SK-N-SH (cell line): ENCODE results near the gene DIPK1C. TPM values are rescaled to one million over a fixed set of nuclear protein-coding genes. Genes with fewer than 3 reads are reported as not detected.

ENCODE experiments used
- CTCF ChIA-PET: fragments of 300-600, 350-600 bp; formaldehyde crosslinking; extraction: SDS; loops from one replicate; lab custom pipeline; 2021; lab: Yijun Ruan, JAX
- POLR2A ChIA-PET: fragments of 350-600 bp; sonication (Branson Sonifier 250); formaldehyde crosslinking; extraction: SDS; loops from one replicate; lab custom pipeline; 2020; ENCODE audit warnings: antibody characterized with exemption, inconsistent platforms; lab: Yijun Ruan, JAX
- DNase-seq: peaks from one replicate; pipeline ENCODE4 v3.0.0; 2012
- H2AFZ ChIP-seq: fragments of 200-600 bp; sonication (generic); 2 replicates; pipeline ENCODE4 v1.8.1; 2016; ENCODE audit warnings: antibody characterized with exemption, mild to moderate bottlenecking, low read depth
- H3F3A ChIP-seq: fragments of 200-600 bp; sonication (generic); replicated peaks from 2 replicates; pipeline ENCODE3; 2016; ENCODE audit warnings: antibody characterized with exemption, mild to moderate bottlenecking; ENCODE audit not compliant: insufficient read depth
- H3K27ac ChIP-seq, 2 experiments: fragments of 200-500 bp in 1 of 2; fragments of 200-600 bp in 1 of 2; sonication (Bioruptor generic) in 1 of 2; sonication (generic), shearing (Covaris generic) in 1 of 2; 2 replicates each; pipeline versions ENCODE4 v1.5.1 to v1.6.1; 2014 to 2016; ENCODE audit warnings: low read depth in 2 of 2, inconsistent platforms in 1 of 2, low read length in 1 of 2, mild to moderate bottlenecking in 1 of 2, mixed read lengths in 1 of 2
- H3K27me3 ChIP-seq: fragments of 200-600 bp; sonication (generic), shearing (Covaris generic); 2 replicates; pipeline ENCODE4 v1.6.1; 2016; ENCODE audit warnings: mixed run types; ENCODE audit not compliant: insufficient read depth
- H3K36me3 ChIP-seq, 2 experiments: fragments of 200-500 bp in 1 of 2; fragments of 200-600 bp in 1 of 2; sonication (Bioruptor generic) in 1 of 2; sonication (generic) in 1 of 2; replicated peaks in 1 of 2; 2 replicates each; pipeline versions ENCODE3 to v1.5.1; 2014 to 2016; ENCODE audit warnings: low read length in 1 of 2, mild to moderate bottlenecking in 1 of 2; ENCODE audit not compliant: insufficient read depth in 2 of 2, control insufficient read depth in 1 of 2
- H3K4me1 ChIP-seq, 2 experiments: fragments of 200-500 bp in 1 of 2; fragments of 200-600 bp in 1 of 2; sonication (Bioruptor generic) in 1 of 2; sonication (generic), shearing (Covaris generic) in 1 of 2; 2 replicates each; pipeline versions ENCODE4 v1.5.1 to v1.6.1; 2014 to 2016; ENCODE audit warnings: low read depth in 1 of 2, low read length in 1 of 2, mixed run types in 1 of 2; ENCODE audit not compliant: insufficient read depth in 2 of 2, control insufficient read depth in 1 of 2
- H3K4me2 ChIP-seq: fragments of 200-600 bp; sonication (generic), shearing (Covaris generic); 2 replicates; pipeline ENCODE4 v1.6.1; 2017; ENCODE audit warnings: mixed run types
- H3K4me3 ChIP-seq, 2 experiments: fragments of 200-500 bp in 1 of 2; fragments of 200-600 bp in 1 of 2; sonication (Bioruptor generic) in 1 of 2; sonication (generic), shearing (Covaris generic) in 1 of 2; 2 replicates each; pipeline versions ENCODE4 v1.5.1 to v1.8.1; 2014 to 2016; ENCODE audit warnings: low read depth in 2 of 2, inconsistent platforms in 1 of 2, low read length in 1 of 2, mild to moderate bottlenecking in 1 of 2, mixed read lengths in 1 of 2, moderate library complexity in 1 of 2
- H3K79me2 ChIP-seq: fragments of 200-600 bp; sonication (generic); 2 replicates; pipeline ENCODE4 v1.8.1; 2017; ENCODE audit warnings: mild to moderate bottlenecking; ENCODE audit not compliant: insufficient read depth
- H3K9ac ChIP-seq: fragments of 200-600 bp; sonication (generic); 2 replicates; pipeline ENCODE4 v1.6.1; 2017; ENCODE audit warnings: mixed run types
- H3K9me2 ChIP-seq: fragments of 200-600 bp; sonication (generic); 2 replicates; pipeline ENCODE4 v1.6.1; 2017; ENCODE audit warnings: mixed run types
- H3K9me3 ChIP-seq: fragments of 200-600 bp; sonication (generic); 2 replicates; pipeline ENCODE4 v1.6.1; 2017; ENCODE audit warnings: mixed run types, mild to moderate bottlenecking, moderate library complexity
- H4K20me1 ChIP-seq: fragments of 200-600 bp; sonication (generic); 2 replicates; pipeline ENCODE4 v1.6.1; 2017; ENCODE audit warnings: mild to moderate bottlenecking, mixed run types; ENCODE audit not compliant: insufficient read depth
- EP300 ChIP-seq, 2 experiments: IDR thresholded peaks; 2 replicates each; pipeline versions ENCODE4 v1.4.0 to v1.6.1; 2012; ENCODE audit warnings: borderline replicate concordance in 1 of 2, low read depth in 1 of 2, low read length in 1 of 2
- GATA2 ChIP-seq: sonication (generic); formaldehyde crosslinking; IDR thresholded peaks from 2 replicates; pipeline ENCODE4 v1.5.0; 2020; ENCODE audit warnings: mild to moderate bottlenecking, missing genetic modification reagents
- NFIC ChIP-seq: IDR thresholded peaks from 2 replicates; pipeline ENCODE4 v1.4.0; 2012; ENCODE audit warnings: borderline replicate concordance
- RCOR1 ChIP-seq: fragments of 150-350 bp; IDR thresholded peaks from 2 replicates; pipeline ENCODE4 v1.6.1; 2017; ENCODE audit warnings: antibody characterized with exemption, low read length
- RFX5 ChIP-seq: IDR thresholded peaks from 2 replicates; pipeline ENCODE4 v1.6.1; 2012; ENCODE audit warnings: mild to moderate bottlenecking, improper control_type of control experiment, low read length
- SMC3 ChIP-seq: IDR thresholded peaks from 2 replicates; pipeline ENCODE4 v1.6.1; 2012; ENCODE audit warnings: low read depth, low read length, improper control_type of control experiment
- TEAD4 ChIP-seq: IDR thresholded peaks from 2 replicates; pipeline ENCODE4 v1.4.0; 2012; ENCODE audit warnings: mild to moderate bottlenecking, borderline replicate concordance; ENCODE audit not compliant: insufficient read depth
- WGBS: methylation state at CpG from one replicate; pipeline ENCODE4 v1.1.6; 2017; ENCODE audit warnings: low lambda C conversion rate; 5-methylcytosine and 5-hydroxymethylcytosine counted together
- polyA plus RNA-seq, 3 experiments: library from polyadenylated mRNA; depleted of rRNA; stranded (reverse); fragments of >200 nt; gene quantifications; 2 replicates each; pipeline ENCODE4 v1.2.3, GENCODE V29; 2012
- TF ChIP-seq, protein P1 (sequence below): IDR thresholded peaks from 2 replicates; pipeline ENCODE4 v1.4.0; 2012; ENCODE audit warnings: low read depth
- TF ChIP-seq, protein P2 (sequence below): IDR thresholded peaks from 2 replicates; pipeline ENCODE4 v1.4.0; 2012; ENCODE audit warnings: low read depth, borderline replicate concordance
- TF ChIP-seq, protein P3 (sequence below): fragments of 200-600 bp; sonication (generic); IDR thresholded peaks from 2 replicates; pipeline ENCODE4 v1.6.1; 2017; ENCODE audit warnings: antibody characterized with exemption, mild to moderate bottlenecking, moderate library complexity

The DIPK1C gene
- polyA plus RNA-seq, 1 of the 3 experiments (the other 2 are of a cell fraction), result not detected

DNA sequence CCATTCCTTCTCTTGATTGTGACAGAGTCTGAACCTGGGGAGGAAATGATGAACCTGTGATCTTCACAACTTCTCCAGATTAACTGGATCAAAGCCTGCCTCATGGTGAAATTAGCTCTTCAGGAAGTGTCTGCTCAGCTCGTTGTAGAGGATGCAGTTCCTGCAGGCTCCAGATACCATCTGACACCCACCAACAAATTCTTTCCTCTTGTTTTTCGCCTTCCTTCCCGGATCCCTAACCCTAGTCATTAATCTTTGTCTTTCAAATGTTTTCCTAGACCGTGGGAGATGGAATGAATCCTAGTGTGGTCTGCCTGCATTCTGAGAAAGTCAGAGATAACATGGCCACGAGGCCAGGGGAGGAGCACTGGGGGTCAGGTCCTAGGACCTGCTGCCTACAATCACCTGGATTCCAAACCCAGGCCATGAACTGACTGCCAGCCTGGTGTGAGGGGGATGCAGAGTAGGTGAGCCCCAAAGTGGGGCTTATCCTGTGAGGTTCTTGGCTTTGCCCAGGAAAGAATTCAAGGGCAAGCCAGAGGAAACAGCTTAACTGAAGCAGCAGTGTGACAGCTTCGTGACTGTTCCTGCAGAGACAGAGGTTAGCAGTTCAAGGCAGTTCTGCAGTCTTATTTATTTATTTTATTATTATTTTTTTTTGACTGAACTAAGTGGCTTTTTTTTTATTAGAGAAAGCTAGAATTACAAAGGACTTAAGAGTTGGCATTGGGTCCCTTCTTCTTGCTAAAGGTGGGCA is 67.8 kb downstream of the DIPK1C start:
- 2% methylated on average over 6 of the region's 6 CpGs for WGBS
- no peak for DNase-seq
- ChIA-PET CTCF (interaction anchor here (0.6 to 1.1 kb wide), 2 partner anchors 10 to 47 kb away, joined by 3 to 6 read pairs; no protein-coding TSS in a partner anchor), POLR2A (no interaction called here)
- Histone ChIP-seq H3K4me1 (no peaks in the 10 kb centered on the region), H3K27me3 (peaks cover 21% of the 10 kb centered on the region; the same call in 1 of the 2 replicates), H3K79me2 (no peaks in the 10 kb centered on the region), H3K27ac (no peak overlapping the region), H3K9me2 (no peaks in the 10 kb centered on the region), H2AFZ (no peak overlapping the region), H3K4me2 (no peak overlapping the region), H3K36me3 (no peaks in the 10 kb centered on the region), H4K20me1 (no peaks in the 10 kb centered on the region), H3K9ac (no peak overlapping the region), H3K9me3 (no peaks in the 10 kb centered on the region), H3K4me3 (no peak overlapping the region), H3F3A (no peaks in the 10 kb centered on the region)
- TF ChIP-seq, protein P1, sequence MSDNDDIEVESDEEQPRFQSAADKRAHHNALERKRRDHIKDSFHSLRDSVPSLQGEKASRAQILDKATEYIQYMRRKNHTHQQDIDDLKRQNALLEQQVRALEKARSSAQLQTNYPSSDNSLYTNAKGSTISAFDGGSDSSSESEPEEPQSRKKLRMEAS, result no peak
- TF ChIP-seq TEAD4 (no peak), RFX5 (no peak)

DNA sequence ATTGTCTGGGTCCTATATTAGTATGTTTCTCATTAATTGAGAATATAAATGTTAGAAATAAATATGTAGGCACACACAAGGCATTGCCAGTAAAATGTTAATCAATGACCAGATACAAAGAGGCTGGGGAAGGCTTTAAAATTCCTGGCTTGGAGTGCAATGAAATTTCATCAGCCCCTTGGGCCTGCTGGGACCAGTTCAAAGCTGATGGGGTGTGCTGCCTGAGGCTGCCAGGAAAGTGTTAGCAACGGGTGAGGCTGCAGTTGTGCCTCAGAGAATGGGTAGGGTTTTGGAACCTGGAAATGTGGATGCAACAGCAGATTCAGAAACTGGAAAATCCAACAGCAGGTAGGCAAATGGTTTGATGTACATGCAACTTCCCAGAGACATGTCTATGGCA is 68.9 kb downstream of the DIPK1C start:
- no peaks in the 10 kb centered on the region for H3F3A ChIP-seq
- H3K9me2 ChIP-seq, result no peaks in the 10 kb centered on the region
- H3K4me2 ChIP-seq, result no peak overlapping the region
- no peaks in the 10 kb centered on the region for H3K9me3 ChIP-seq
- 0% methylated on average over 1 of the region's 1 CpG for WGBS
- H3K4me3 ChIP-seq, result no peak overlapping the region
- TF ChIP-seq, protein P2, sequence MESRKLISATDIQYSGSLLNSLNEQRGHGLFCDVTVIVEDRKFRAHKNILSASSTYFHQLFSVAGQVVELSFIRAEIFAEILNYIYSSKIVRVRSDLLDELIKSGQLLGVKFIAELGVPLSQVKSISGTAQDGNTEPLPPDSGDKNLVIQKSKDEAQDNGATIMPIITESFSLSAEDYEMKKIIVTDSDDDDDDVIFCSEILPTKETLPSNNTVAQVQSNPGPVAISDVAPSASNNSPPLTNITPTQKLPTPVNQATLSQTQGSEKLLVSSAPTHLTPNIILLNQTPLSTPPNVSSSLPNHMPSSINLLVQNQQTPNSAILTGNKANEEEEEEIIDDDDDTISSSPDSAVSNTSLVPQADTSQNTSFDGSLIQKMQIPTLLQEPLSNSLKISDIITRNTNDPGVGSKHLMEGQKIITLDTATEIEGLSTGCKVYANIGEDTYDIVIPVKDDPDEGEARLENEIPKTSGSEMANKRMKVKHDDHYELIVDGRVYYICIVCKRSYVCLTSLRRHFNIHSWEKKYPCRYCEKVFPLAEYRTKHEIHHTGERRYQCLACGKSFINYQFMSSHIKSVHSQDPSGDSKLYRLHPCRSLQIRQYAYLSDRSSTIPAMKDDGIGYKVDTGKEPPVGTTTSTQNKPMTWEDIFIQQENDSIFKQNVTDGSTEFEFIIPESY, result no peak
- TF ChIP-seq GATA2 (no peak), NFIC (no peak), EP300 (IDR thresholded peaks at IDR 0.05; ENCODE audit: borderline replicate concordance in 1 of 2, low read depth in 1 of 2, low read length in 1 of 2) (no peak), RCOR1 (no peak), SMC3 (no peak), TEAD4 (no peak)
- TF ChIP-seq, protein P1, result no peak
- TF ChIP-seq, protein P3, sequence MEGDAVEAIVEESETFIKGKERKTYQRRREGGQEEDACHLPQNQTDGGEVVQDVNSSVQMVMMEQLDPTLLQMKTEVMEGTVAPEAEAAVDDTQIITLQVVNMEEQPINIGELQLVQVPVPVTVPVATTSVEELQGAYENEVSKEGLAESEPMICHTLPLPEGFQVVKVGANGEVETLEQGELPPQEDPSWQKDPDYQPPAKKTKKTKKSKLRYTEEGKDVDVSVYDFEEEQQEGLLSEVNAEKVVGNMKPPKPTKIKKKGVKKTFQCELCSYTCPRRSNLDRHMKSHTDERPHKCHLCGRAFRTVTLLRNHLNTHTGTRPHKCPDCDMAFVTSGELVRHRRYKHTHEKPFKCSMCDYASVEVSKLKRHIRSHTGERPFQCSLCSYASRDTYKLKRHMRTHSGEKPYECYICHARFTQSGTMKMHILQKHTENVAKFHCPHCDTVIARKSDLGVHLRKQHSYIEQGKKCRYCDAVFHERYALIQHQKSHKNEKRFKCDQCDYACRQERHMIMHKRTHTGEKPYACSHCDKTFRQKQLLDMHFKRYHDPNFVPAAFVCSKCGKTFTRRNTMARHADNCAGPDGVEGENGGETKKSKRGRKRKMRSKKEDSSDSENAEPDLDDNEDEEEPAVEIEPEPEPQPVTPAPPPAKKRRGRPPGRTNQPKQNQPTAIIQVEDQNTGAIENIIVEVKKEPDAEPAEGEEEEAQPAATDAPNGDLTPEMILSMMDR, result no peak
- no peaks in the 10 kb centered on the region for H3K79me2 ChIP-seq
- H3K27ac ChIP-seq, result no peak overlapping the region
- peaks cover 16% of the 10 kb centered on the region; the same call in 1 of the 2 replicates for H3K27me3 ChIP-seq
- CTCF ChIA-PET, result no interaction called here
- POLR2A ChIA-PET, result no interaction called here
- no peaks in the 10 kb centered on the region for H3K36me3 ChIP-seq
- H4K20me1 ChIP-seq, result no peaks in the 10 kb centered on the region
- DNase-seq, result no peak
- no peak overlapping the region for H2AFZ ChIP-seq
- no peaks in the 10 kb centered on the region for H3K4me1 ChIP-seq
- H3K9ac ChIP-seq, result no peak overlapping the region
